Measurements from ENCODE around the gene LORICRIN. TPM values are rescaled to one million over a fixed set of nuclear protein-coding genes. Genes with fewer than 3 reads are reported as not detected.

The LORICRIN gene
- total and polyA plus RNA-seq, 2 of the 4 experiments (the other 2 are of a cell fraction): not detected

DNA sequence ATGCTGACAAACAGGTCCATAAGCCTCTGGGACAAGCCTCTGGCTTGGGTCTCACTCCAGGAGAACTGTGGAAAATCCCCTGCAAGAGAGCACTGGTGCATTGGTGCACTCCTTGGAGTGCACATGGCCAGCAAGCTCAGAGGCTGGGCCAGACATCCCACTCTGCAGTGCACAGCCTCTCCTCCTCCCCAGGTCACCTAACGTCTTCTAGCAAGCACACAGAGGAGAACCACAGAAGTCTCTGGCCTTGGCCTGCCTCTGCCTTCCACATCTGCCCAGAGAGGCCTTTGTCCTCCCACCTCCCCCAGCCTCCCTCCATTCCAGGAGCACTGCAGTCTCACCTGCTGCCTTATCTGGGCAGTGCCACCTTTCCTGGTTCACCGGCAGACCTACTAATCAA is 49.1 kb downstream of the LORICRIN start:
- no peaks in the 10 kb centered on the region for H3K27me3 ChIP-seq (ENCODE audit: control insufficient read depth, insufficient read depth, low read length)
- H2BK5ac ChIP-seq (ENCODE audit: low read depth, low read length, poor library complexity, severe bottlenecking): no peak overlapping the region
- TF ChIP-seq CHD1 (IDR thresholded peaks at IDR 0.05; ENCODE audit: low read depth, low read length) (no peak), SMC3 (IDR thresholded peaks at IDR 0.05; ENCODE audit: low read depth, low read length) (no peak)
- TF ChIP-seq, protein P1, sequence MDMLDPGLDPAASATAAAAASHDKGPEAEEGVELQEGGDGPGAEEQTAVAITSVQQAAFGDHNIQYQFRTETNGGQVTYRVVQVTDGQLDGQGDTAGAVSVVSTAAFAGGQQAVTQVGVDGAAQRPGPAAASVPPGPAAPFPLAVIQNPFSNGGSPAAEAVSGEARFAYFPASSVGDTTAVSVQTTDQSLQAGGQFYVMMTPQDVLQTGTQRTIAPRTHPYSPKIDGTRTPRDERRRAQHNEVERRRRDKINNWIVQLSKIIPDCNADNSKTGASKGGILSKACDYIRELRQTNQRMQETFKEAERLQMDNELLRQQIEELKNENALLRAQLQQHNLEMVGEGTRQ (IDR thresholded peaks at IDR 0.05; ENCODE audit: low read depth, low read length): no peak
- WGBS, 2 experiments (ENCODE audit: extremely low coverage in 2 of 2, insufficient read length in 1 of 2): 50% methylated on average over 1 of the region's 2 CpGs; no CpG with 5 or more reads in 1 of the 2 experiments
- no peak overlapping the region for H3K9ac ChIP-seq (ENCODE audit: low read depth, low read length)
- no peaks in the 10 kb centered on the region for H3K79me1 ChIP-seq (ENCODE audit: low read depth in 1 of 2, low read length in 2 of 2)
- H2AK5ac ChIP-seq (ENCODE audit: low read depth, low read length): no peak overlapping the region
- no peaks in the 10 kb centered on the region for H3K4me1 ChIP-seq (ENCODE audit: control insufficient read depth, insufficient read depth, low read length)
- H2AK9ac ChIP-seq (replicated peaks; ENCODE audit: low read depth, low read length, poor library complexity): no peak overlapping the region
- no peak overlapping the region for H3K27ac ChIP-seq (ENCODE audit: insufficient read depth, low read length)
- no peak overlapping the region for H2AFZ ChIP-seq (replicated peaks; ENCODE audit: low read length, poor library complexity)
- H4K5ac ChIP-seq (ENCODE audit: low read depth, low read length): no peak overlapping the region
- H3K4me2 ChIP-seq (ENCODE audit: low read depth, low read length): no peak overlapping the region
- no peaks in the 10 kb centered on the region for H4K20me1 ChIP-seq (ENCODE audit: insufficient read depth, low read length)
- no peak overlapping the region for H3K56ac ChIP-seq (ENCODE audit: extremely low read depth, insufficient read depth, low read length)
- H2BK20ac ChIP-seq (ENCODE audit: low read depth, low read length): no peak overlapping the region
- ChIA-PET POLR2A (ENCODE audit: unreplicated experiment) (no interaction called here), CTCF (no interaction called here)
- H2BK15ac ChIP-seq (ENCODE audit: low read depth, low read length): no peak overlapping the region
- H3K4me3 ChIP-seq (ENCODE audit: insufficient read depth, low read depth, low read length): no peak overlapping the region
- no peaks in the 10 kb centered on the region for H3K9me3 ChIP-seq (ENCODE audit: control insufficient read depth, insufficient read depth, low read length)
- ATAC-seq (ENCODE audit: low read depth): no peak
- H4K8ac ChIP-seq (ENCODE audit: low read depth in 2 of 2, low read length in 2 of 2): no peak overlapping the region
- dilution Hi-C loops (cut with HindIII; ENCODE audit: low sequenced_read_pairs, unreplicated experiment): no loop called here
- H3K36me3 ChIP-seq (ENCODE audit: control insufficient read depth, insufficient read depth, low read length): no peaks in the 10 kb centered on the region
- intact Hi-C loops (cut with micrococcal nuclease): no loop called here
- no peak for DNase-seq
- no peak overlapping the region for H4K91ac ChIP-seq (ENCODE audit: insufficient read depth, low read depth, low read length)
- no peak overlapping the region for H2BK120ac ChIP-seq (ENCODE audit: low read depth, low read length)
- no TSS peak for BruUV-seq (replicated peaks)
- no peak overlapping the region for H3K4ac ChIP-seq (ENCODE audit: low read depth, low read length)
- in situ Hi-C loops (cut with MboI; ENCODE audit: low sequenced_read_pairs): no loop called here
- H3K14ac ChIP-seq (replicated peaks; ENCODE audit: low read depth, low read length): no peak overlapping the region
- no peak overlapping the region for H3K23ac ChIP-seq (ENCODE audit: low read depth, low read length)
- no peaks in the 10 kb centered on the region for H3K9me1 ChIP-seq (ENCODE audit: insufficient read depth, low read length)
- H3K18ac ChIP-seq (ENCODE audit: low read depth, low read length): no peak overlapping the region

Data from IMR-90 (cell line).